Transverse colon (tissue), 4 donors: ENCODE results near the gene VPS26C. TPM values are rescaled to one million over a fixed set of nuclear protein-coding genes. Genes with fewer than 3 reads are reported as not detected.
"Not testable (repeated sequence)": the region's sequence is repeated elsewhere in the genome, so short reads cannot be mapped to it uniquely, and the experiment has no call there.

Experiments used
- DNase-seq: peaks from one replicate; pipeline ENCODE4 v3.0.0-alpha.2; 2019
- H3K27ac ChIP-seq, 4 donors: fragments of 200-600 bp; sonication (generic); 2 replicates each; pipeline ENCODE4 v1.5.1; 2016 to 2018; ENCODE audit warnings: inconsistent platforms in 4 of 4
- H3K27me3 ChIP-seq: fragments of 200-600 bp; sonication (generic); 2 replicates; pipeline ENCODE4 v1.5.1; 2017; ENCODE audit warnings: inconsistent platforms
- H3K36me3 ChIP-seq, 4 donors: fragments of 200-600 bp; sonication (generic); 2 replicates each; pipeline ENCODE4 v1.5.1; 2017 to 2019; ENCODE audit warnings: inconsistent platforms in 4 of 4
- H3K4me1 ChIP-seq, 4 donors: fragments of 200-600 bp; sonication (generic); 2 replicates each; pipeline ENCODE4 v1.5.1; 2017 to 2020; ENCODE audit warnings: inconsistent platforms in 4 of 4
- H3K4me3 ChIP-seq, 4 donors: fragments of 200-600 bp; sonication (generic); 1 replicate in 1 of 4; 2 replicates in 3 of 4; pipeline versions ENCODE4 v1.5.1 to v1.6.1; 2017 to 2019; ENCODE audit warnings: inconsistent platforms in 4 of 4
- H3K9me3 ChIP-seq, 2 donors: fragments of 200-600 bp; sonication (generic); 2 replicates each; pipeline ENCODE4 v1.5.1; 2017 to 2019; ENCODE audit warnings: inconsistent platforms in 2 of 2
- EP300 ChIP-seq: sonication (generic); formaldehyde crosslinking; IDR thresholded peaks from one replicate; pipeline ENCODE4 v1.6.1; 2017; ENCODE audit warnings: antibody characterized with exemption, low read depth
- POLR2A ChIP-seq: fragments of 450-650 bp; IDR thresholded peaks from one replicate; pipeline ENCODE4 v1.6.1; 2016; ENCODE audit warnings: antibody characterized with exemption, mild to moderate bottlenecking, moderate library complexity
- POLR2AphosphoS5 ChIP-seq, 3 donors: sonication (generic); formaldehyde crosslinking; IDR thresholded peaks; one replicate each; pipeline ENCODE4 v1.6.1; 2016; ENCODE audit warnings: antibody characterized with exemption in 3 of 3
- WGBS, 2 donors: methylation state at CpG; one replicate each; pipeline ENCODE4 v1.1.5; 2018; ENCODE audit warnings: low coverage in 1 of 2; 5-methylcytosine and 5-hydroxymethylcytosine counted together
- in situ Hi-C, 4 donors: fragments of 200-750 bp; cut with MboI; loops; one replicate each; pipeline versions ENCODE4 v1.15.0 to v1.15.1; 2017; ENCODE audit warnings: low sequenced_read_pairs in 3 of 4, low pct_ligation_motif_present in 1 of 4, low pct_unique_long_range_greater_than_20kb in 1 of 4
- intact Hi-C: fragments of 100-400 bp; cut with DNase I; formaldehyde crosslinking; loops from one replicate; pipeline ENCODE4 v1.15.1; 2023; ENCODE audit warnings: low total_unique reads
- total RNA-seq, 4 donors: library from RNA; depleted of rRNA; stranded (reverse); fragments of >200 nt; gene quantifications; one replicate each; pipeline ENCODE4 v1.1.0, GENCODE V29; 2016
- TF ChIP-seq, protein P1 (sequence below), 5 experiments: fragments of 200-600 bp in 3 of 5; fragments of 450-650 bp in 2 of 5; sonication (generic) in 3 of 5; IDR thresholded peaks; 1 replicate in 2 of 5; 2 replicates in 3 of 5; pipeline ENCODE4 v1.5.1; 2016 to 2017; ENCODE audit warnings: antibody characterized with exemption in 5 of 5, inconsistent platforms in 3 of 5, mild to moderate bottlenecking in 2 of 5, moderate library complexity in 1 of 5

VPS26C gene
- total RNA-seq, 4 donors from 2014 or later: 86.5 to 146 (median 108) TPM

DNA sequence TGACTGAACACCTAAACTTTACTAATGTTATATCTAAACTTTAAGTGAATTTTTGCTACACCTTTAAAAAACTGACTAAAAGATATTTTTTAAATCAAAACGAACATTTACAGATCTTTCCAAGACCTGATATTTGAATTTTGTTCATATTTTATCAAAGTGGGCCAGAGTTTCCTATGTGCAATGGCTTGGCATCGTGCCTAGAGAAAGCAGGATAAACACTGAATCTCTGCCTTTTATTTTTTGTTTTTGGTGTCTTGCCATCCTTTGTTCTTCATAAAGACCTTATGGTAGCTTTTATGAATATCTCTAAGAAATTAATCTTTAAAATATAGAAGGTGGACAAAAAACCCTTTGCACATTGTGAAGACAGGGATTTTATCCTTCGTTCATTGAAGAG is 25.8 kb upstream of the VPS26C start:
- no peak for TF ChIP-seq POLR2AphosphoS5 (IDR thresholded peaks at IDR 0.05)
- TF ChIP-seq EP300: no peak
- TF ChIP-seq, protein P1, sequence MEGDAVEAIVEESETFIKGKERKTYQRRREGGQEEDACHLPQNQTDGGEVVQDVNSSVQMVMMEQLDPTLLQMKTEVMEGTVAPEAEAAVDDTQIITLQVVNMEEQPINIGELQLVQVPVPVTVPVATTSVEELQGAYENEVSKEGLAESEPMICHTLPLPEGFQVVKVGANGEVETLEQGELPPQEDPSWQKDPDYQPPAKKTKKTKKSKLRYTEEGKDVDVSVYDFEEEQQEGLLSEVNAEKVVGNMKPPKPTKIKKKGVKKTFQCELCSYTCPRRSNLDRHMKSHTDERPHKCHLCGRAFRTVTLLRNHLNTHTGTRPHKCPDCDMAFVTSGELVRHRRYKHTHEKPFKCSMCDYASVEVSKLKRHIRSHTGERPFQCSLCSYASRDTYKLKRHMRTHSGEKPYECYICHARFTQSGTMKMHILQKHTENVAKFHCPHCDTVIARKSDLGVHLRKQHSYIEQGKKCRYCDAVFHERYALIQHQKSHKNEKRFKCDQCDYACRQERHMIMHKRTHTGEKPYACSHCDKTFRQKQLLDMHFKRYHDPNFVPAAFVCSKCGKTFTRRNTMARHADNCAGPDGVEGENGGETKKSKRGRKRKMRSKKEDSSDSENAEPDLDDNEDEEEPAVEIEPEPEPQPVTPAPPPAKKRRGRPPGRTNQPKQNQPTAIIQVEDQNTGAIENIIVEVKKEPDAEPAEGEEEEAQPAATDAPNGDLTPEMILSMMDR (IDR thresholded peaks at IDR 0.05): no peak
- no peak for TF ChIP-seq POLR2A
- DNase-seq: no peak
- WGBS, 2 donors: 66 to 67% methylated on average over 3 of the region's 3 CpGs
- intact Hi-C loops: no loop called here
- Histone ChIP-seq H3K27me3 (no peaks in the 10 kb centered on the region), H3K4me3 (no peak overlapping the region), H3K36me3 (no peaks in the 10 kb centered on the region), H3K4me1 (no peaks in the 10 kb centered on the region), H3K27ac (no peak overlapping the region), H3K9me3 (no peaks in the 10 kb centered on the region)
- in situ Hi-C loops: no loop called here

DNA sequence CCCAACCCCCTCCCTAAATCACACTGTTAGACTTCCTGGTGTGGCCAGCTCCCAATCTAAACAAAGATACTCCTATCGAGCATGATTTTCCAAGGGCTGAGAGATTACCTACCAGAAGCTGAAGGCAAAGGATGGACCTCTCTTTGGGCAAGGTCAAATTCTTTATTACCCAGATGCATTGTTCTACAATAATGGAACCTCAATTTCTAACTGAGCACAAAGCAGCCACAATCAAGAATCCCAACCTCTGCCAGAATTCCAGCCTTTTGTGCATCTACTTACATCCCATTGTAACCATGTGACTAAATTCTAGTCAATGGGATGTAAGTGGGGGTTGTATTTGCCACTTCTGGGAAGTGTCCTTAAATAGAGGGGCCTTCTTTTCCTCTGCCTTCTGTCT is 24.9 kb upstream of the VPS26C start:
- no peak overlapping the region for H3K4me3 ChIP-seq
- in situ Hi-C loops (no loop called here), intact Hi-C loops (no loop called here)
- no peaks in the 10 kb centered on the region for H3K4me1 ChIP-seq
- no peak overlapping the region for H3K27ac ChIP-seq
- 40 to 50% methylated on average over 1 of the region's 1 CpG for WGBS, 2 donors
- no peaks in the 10 kb centered on the region for H3K27me3 ChIP-seq
- no peaks in the 10 kb centered on the region for H3K9me3 ChIP-seq
- no peaks in the 10 kb centered on the region for H3K36me3 ChIP-seq
- no peak for DNase-seq
- TF ChIP-seq POLR2AphosphoS5 (IDR thresholded peaks at IDR 0.05): no peak
- TF ChIP-seq, protein P1 (IDR thresholded peaks at IDR 0.05): no peak
- no peak for TF ChIP-seq EP300
- no peak for TF ChIP-seq POLR2A

DNA sequence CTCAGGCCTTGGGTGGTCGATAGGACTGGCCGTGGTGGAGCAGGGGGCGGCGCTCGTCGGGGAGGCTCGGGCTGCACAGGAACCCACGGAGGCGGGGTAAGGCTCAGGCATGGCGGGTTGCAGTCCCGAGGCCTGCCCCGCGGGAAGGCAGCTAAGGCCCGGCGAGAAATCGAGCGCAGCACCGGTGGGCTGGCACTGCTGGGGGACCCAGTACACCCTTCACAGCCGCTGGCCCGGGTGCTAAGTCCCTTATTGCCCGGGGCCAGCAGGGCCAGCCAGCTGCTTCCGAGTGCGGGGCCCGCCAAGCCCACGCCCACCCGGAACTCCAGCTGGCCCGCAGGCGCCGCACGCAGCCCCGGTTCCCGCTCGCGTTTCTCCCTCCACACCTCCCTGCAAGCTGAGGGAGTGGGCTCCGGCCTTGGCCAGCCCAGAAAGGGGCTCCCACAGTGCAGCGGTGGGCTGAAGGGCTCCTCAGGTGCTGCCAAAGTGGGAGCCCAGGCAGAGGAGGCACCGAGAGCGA is 16.1 kb upstream of the VPS26C start:
- H3K9me3 ChIP-seq, DNase-seq, H3K4me1 ChIP-seq, H3K27me3 ChIP-seq, H3K27ac ChIP-seq, intact Hi-C loops, H3K4me3 ChIP-seq, H3K36me3 ChIP-seq, in situ Hi-C loops: not testable (repeated sequence)
- WGBS, 2 donors: 90 to 97% methylated on average over 2 to 36 of the region's 38 CpGs

DNA sequence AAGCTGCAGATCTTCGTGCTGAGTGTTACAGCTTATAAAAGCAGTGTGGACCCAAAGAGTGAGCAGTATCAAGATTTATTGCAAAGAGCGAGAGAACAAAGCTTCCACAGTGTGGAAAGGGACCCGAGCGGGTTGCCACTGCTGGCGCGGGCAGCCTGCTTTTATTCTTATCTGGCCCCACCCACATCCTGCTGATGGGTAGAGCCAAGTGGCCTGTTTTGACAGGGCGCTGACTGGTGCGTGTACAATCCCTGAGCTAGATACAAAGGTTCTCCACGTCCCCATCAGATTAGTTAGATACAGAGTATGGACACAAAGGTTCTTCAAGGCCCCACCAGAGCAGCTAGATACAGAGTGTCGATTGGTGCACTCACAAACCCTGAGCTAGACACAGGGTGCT is 15.5 kb upstream of the VPS26C start:
- H3K9me3 ChIP-seq, H3K27ac ChIP-seq, H3K36me3 ChIP-seq, intact Hi-C loops, H3K27me3 ChIP-seq, in situ Hi-C loops, H3K4me3 ChIP-seq, DNase-seq, H3K4me1 ChIP-seq: not testable (repeated sequence)
- 79 to 83% methylated on average over 1 to 10 of the region's 10 CpGs for WGBS, 2 donors

DNA sequence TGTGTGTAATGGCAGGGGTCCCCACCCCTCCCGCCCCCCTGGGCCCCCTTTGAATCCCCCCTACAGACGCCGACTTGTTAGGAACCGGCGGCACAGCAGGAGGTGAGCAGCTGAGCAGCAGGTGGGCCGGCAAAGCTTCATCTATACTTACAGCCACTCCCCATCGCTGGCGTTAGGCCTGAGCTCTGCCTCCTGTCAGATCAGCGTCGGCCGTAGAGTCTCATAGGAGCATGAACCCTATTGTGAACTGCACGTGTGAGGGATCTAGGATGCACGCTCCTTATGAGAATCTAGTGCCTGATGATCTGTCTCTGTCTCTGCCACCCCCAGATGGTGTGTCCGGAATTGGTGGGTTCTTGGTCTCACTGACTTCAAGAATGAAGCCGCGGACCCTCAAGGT is 14.9 kb upstream of the VPS26C start:
- peak; percentile 17 for DNase-seq
- no peak for TF ChIP-seq POLR2A
- no peak for TF ChIP-seq EP300
- no peak for TF ChIP-seq POLR2AphosphoS5 (IDR thresholded peaks at IDR 0.05)
- TF ChIP-seq, protein P1 (IDR thresholded peaks at IDR 0.05): no peak
- H3K27me3 ChIP-seq: peaks cover 3% of the 10 kb centered on the region
- 47 to 60% methylated on average over 2 to 16 of the region's 16 CpGs for WGBS, 2 donors
- no peaks in the 10 kb centered on the region for H3K4me1 ChIP-seq
- H3K9me3 ChIP-seq: no peaks in the 10 kb centered on the region
- H3K36me3 ChIP-seq: no peaks in the 10 kb centered on the region
- intact Hi-C loops: no loop called here
- H3K27ac ChIP-seq: no peak overlapping the region
- in situ Hi-C loops: no loop called here
- no peak overlapping the region for H3K4me3 ChIP-seq
